ENCODE results near the gene LIN54. TPM values are rescaled to one million over a fixed set of nuclear protein-coding genes. Genes with fewer than 3 reads are reported as not detected.
"Not testable (repeated sequence)": the region's sequence is repeated elsewhere in the genome, so short reads cannot be mapped to it uniquely, and the experiment has no call there.

LIN54 gene
- total RNA-seq = 10 to 100 TPM; 11.6 to 15.3 (median 13.2) TPM
- 1 to 10 TPM; 2.0 to 2.9 (median 2.8) TPM for polyA plus RNA-seq
- long read RNA-seq, donor 1, full-length matches to known transcripts = 1 of 1 reads
- long read RNA-seq, donor 1, partial matches to known transcripts = 0 of 1 reads
- long read RNA-seq, donor 1, other reads (novel, unspliced or antisense) = 0 of 1 reads
- long read RNA-seq, donor 2, full-length matches to known transcripts = 3 of 3 reads
- long read RNA-seq, donor 2, partial matches to known transcripts = 0 of 3 reads
- long read RNA-seq, donor 2, other reads (novel, unspliced or antisense) = 0 of 3 reads

- Histone ChIP-seq H3K4me3 (peak within 1 kb of the TSS; percentile 60 to 97 (median 82)), H3K4me1 (peaks cover 16 to 76% (median 50%) of the 10 kb centered on the region in 6 donors), H3K27me3 (replicated peaks in 1 of 7) (no peaks in the 10 kb centered on the region), H3K27ac (peak within 1 kb of the TSS; percentile 91 to 96 (median 94)), H3K36me3 (no peaks in the 10 kb centered on the region), H3K9me3 (no peaks in the 10 kb centered on the region)
- TF ChIP-seq POLR2AphosphoS5 (IDR thresholded peaks at IDR 0.05) = peak; percentile 39 to 84 (median 74)
- TF ChIP-seq CTCF (IDR thresholded peaks at IDR 0.05 in 8 of 11, conservative IDR thresholded peaks at IDR 0.05 in 3 of 11) = peak in 1 of 11 experiments; percentile 11
- no peak for TF ChIP-seq POLR2A (IDR thresholded peaks at IDR 0.05)
- intact Hi-C loops (cut with DNase I; ENCODE audit: low total_unique reads) = loop anchor here (10.0 kb wide), 1 partner anchor 106 kb away; the partner anchor contains the start of gene THAP9
- peak; percentile 96 for DNase-seq
- WGBS, 5 donors = 0 to 1% (median 0%) methylated on average over 40 to 54 of the region's 54 CpGs
Measured at GRCh38 chr4:83010522-83011318, at the start of gene LIN54. Gene LIN54 (minus strand): TSS chr4:83010823. CDS start chr4:82984844, 25,979 bp downstream.

- DNase-seq = no peak
- Histone ChIP-seq H3K27ac (no peak overlapping the region), H3K4me3 (no peak overlapping the region), H3K27me3 (replicated peaks in 1 of 7) (no peaks in the 10 kb centered on the region), H3K36me3 (peaks cover 0 to 91% (median 49%) of the 10 kb centered on the region in 6 donors), H3K9me3 (no peaks in the 10 kb centered on the region), H3K4me1 (no peaks in the 10 kb centered on the region)
- no peak for TF ChIP-seq POLR2AphosphoS5 (IDR thresholded peaks at IDR 0.05)
- TF ChIP-seq CTCF (IDR thresholded peaks at IDR 0.05 in 8 of 11, conservative IDR thresholded peaks at IDR 0.05 in 3 of 11) = peak in 4 of 11 experiments; percentile 17 to 31 (median 24)
- intact Hi-C loops (cut with DNase I; ENCODE audit: low total_unique reads) = no loop called here
Measured at GRCh38 chr4:83054928-83055327, 44.3 kb upstream of the LIN54 start.

GRCh38 chr4:83048781-83049180, 38.2 kb upstream of the LIN54 start:
- H3K9me3 ChIP-seq; DNase-seq; intact Hi-C loops (cut with DNase I; ENCODE audit: low total_unique reads); H3K27me3 ChIP-seq (replicated peaks in 1 of 7); H3K27ac ChIP-seq; H3K4me3 ChIP-seq: not testable (repeated sequence)
- 74 to 91% (median 88%) methylated on average over 8 of the region's 8 CpGs for WGBS, 5 donors
- H3K4me1 ChIP-seq = peaks cover 0 to 33% (median 2%) of the 10 kb centered on the region in 6 donors
- peaks cover 0 to 75% (median 27%) of the 10 kb centered on the region in 6 donors for H3K36me3 ChIP-seq

GRCh38 chr4:83046693-83047473, 36.3 kb upstream of the LIN54 start:
- Histone ChIP-seq H3K4me1 (peaks cover 0 to 37% (median 3%) of the 10 kb centered on the region in 6 donors), H3K27ac (no peak overlapping the region), H3K4me3 (no peak overlapping the region), H3K36me3 (peaks cover 0 to 63% (median 17%) of the 10 kb centered on the region in 6 donors), H3K27me3 (replicated peaks in 1 of 7) (no peaks in the 10 kb centered on the region), H3K9me3 (no peaks in the 10 kb centered on the region)
- no peak for TF ChIP-seq POLR2A (IDR thresholded peaks at IDR 0.05)
- no peak for TF ChIP-seq CTCF (IDR thresholded peaks at IDR 0.05 in 8 of 11, conservative IDR thresholded peaks at IDR 0.05 in 3 of 11)
- no peak for TF ChIP-seq POLR2AphosphoS5 (IDR thresholded peaks at IDR 0.05)
- 92 to 96% (median 94%) methylated on average over 8 of the region's 8 CpGs for WGBS, 5 donors
- intact Hi-C loops (cut with DNase I; ENCODE audit: low total_unique reads) = no loop called here
- DNase-seq = no peak

Measured in spleen (tissue), 13 donors.